HG03432 (cell line): ENCODE results near the gene SLC41A3.
"Not testable (repeated sequence)": the region's sequence is repeated elsewhere in the genome, so short reads cannot be mapped to it uniquely, and the experiment has no call there.

Experiments used
- ATAC-seq: cut with Tn5 transposase; IDR thresholded peaks from one replicate; pipeline ENCODE4 v1.9.1; 2021; ENCODE audit warnings: mild to moderate bottlenecking, moderate library complexity; ENCODE audit not compliant: unreplicated experiment

SLC41A3 gene

DNA sequence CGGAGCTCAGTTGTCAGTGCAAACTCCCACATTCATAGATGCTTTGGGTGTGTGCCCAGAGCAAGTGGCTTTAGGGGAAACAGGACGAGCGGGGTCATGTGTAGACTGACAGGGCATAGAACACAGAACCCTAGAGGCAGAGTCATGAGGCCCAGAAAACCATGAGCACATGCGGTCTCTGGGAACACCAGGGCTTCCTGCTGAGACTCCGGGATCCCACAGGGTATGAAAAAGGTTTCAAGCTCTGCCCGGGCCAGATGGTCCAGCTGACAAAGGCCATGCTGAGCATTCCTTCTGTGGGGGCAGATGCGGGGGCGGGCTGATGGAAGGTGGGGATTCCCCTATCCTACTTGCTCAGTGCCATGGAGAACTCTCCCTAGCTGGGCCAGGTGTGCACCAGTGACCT, 70.2 kb downstream of the SLC41A3 start:
- no peak for ATAC-seq

- ATAC-seq: no peak
These were observed 74.7 kb downstream of the SLC41A3 start for GRCh38 chr3:126009181-126009580.

DNA sequence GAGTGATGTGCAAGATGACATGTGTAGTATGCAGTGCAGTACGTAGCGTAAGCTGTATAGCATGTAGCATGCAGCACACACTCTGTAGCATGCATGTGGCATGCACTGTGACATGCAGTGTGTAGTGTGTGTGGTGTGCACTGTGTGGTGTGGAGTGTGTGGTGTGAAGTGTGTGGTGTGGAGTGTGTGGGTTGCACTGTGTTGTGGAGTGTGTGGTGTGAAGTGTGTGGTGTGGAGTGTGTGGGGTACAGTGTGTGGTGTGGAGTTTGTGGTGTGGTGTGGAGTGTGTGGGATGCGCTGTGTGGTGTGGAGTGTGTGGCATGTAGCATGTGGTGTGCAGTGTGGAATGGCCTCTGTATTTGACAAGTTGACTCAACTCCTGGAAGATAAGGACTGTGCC, 75.7 kb downstream of the SLC41A3 start:
- ATAC-seq: no peak

DNA sequence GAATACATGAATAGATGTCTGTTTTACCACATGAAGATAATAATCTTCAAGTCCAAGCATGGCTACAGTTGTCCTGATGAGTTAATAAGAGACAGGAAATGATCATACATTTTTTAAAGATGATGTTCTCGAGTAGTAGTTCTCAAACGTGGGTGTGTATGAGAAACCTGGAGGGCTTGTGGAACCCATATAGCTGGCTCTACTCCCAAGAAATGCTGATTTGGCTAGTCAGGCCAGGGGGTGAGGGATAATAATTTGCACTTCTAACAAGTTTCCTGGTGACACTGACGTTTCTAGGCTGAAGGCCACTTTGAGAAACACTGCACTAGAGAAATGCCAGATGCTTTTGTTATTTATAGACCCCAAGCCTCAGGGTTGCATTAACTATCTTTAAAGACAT, 78.0 kb downstream of the SLC41A3 start:
- ATAC-seq: no peak

DNA sequence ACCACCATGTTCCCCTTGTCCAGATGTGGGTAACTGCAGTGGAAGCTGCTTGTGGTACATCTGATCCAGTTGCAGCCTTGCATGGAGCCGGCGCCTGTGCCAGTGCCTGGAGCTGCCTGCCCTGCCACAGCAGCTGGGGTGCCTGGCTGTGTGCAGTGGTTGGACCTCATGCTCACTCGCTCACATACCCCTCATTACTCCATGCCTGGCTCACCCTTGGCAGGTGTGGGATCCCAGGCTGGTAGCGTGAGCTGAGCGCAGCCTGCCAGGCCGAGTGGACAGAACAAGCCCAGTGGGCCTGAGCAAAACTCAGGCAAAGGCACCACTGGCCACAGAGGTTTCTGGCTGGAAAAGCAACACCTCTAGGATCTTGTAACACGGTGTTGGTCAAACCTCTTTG, 79.2 kb downstream of the SLC41A3 start:
- no peak for ATAC-seq

DNA sequence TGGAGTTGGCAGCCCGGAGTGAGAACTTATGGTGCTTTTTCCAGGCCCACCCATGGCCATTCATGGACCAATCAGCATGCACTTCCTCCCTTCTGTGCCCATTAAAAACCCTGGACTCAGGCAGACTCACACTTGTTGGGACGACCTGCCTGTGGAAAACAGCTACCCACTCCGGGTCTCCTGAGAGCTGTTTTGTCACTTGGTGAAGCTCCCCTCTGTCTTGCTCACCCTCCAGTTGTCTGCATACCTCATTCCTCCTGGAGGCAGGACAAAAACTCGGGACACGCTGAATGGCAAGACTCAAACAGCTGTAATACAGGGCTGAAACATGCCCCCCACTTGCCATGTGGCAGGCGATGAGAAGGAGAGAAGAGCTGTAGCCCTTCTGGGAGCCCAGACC, 79.7 kb downstream of the SLC41A3 start:
- no peak for ATAC-seq

GRCh38 chr3:126003447-126004190, 80.3 kb downstream of the SLC41A3 start:
- no peak for ATAC-seq

GRCh38 chr3:126002189-126002588, 81.7 kb downstream of the SLC41A3 start:
- no peak for ATAC-seq

DNA sequence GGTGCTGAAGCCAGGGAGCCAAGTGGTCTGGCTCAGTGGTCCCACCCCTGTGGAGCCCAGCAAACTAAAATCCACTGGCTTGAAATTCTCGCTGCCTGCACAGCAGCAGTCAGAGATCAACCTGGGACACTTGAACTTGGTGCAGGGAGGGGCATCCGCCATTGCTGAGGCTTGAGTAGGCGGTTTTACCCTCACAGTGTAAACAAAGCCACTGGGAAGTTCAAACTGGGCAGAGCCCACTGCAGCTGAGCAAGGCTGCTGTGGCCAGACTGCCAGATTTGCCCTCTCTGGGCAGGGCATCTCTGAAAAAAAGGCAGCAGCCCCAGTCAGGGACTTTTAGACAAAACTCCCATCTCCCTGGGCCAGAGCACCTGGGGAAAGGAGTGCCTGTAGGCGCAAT, 87.2 kb downstream of the SLC41A3 start:
- not testable (repeated sequence) for ATAC-seq

GRCh38 chr3:125990253-125990970, 93.5 kb downstream of the SLC41A3 start:
- ATAC-seq: peak; percentile 73

GRCh38 chr3:125984951-125985350, 99.0 kb downstream of the SLC41A3 start:
- ATAC-seq: not testable (repeated sequence)

GRCh38 chr3:125977104-125977503, 106.8 kb downstream of the SLC41A3 start:
- ATAC-seq: not testable (repeated sequence)

DNA sequence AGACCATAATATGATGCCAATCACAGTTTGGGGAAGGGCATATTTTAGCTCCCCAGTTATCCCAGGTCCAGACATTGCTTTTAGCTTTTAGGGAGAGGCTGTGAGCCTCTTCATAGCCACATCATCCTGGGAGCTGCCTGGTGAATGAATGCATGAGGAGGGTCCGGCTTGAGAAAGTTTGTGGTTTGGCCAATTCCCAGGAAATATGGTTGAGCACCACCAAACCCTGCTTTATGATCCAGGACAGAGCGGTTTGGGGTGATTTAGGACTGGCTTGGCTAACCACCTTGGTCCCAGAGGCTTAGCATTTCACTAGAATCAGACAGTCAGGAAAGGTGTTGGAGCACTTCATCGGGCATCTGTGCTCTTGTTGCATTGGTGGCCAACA, 107.9 kb downstream of the SLC41A3 start:
- ATAC-seq: not testable (repeated sequence)

- not testable (repeated sequence) for ATAC-seq
These were observed 108.5 kb downstream of the SLC41A3 start for GRCh38 chr3:125975245-125976002.

DNA sequence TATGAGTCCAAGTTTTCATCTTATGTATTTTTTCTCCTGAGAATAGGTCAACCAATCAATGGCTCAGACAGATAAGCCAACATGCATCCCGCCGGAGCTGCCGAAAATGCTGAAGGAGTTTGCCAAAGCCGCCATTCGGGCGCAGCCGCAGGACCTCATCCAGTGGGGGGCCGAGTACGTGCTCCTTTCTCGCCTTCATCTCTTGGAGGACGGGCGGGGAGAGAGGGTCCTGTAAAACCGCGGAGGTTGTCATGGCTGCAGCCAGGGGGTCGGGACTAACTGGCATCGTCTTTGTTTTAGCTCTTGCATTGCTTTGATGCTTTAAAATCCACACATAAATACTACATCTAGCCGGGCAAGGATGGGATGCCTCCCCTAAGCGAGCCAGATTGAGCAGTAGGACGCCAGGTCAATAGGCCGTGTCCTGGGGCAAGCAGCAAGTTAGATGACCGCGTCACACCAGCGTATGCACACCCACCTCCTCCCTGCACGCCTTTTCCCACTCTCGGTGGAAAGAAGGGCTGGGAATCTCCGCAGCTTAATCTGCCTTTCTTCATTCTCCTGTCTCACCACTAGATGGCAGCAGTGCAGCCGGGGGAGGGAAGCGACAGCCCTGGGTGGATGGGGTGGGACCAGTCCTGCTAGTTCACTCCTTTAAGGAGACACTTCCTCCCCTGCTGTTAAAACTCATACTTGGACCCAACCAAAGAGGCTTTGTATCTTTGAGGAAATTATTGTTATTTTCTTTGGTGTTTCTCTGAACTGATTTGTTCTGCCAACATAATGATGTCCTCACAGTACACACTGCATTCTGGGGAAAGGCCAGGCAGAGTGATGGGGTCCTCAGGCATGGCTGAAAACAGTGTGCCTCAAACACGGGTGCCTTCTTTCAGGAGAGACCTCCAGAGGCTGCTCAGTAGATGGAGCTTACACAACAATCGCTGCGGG, 111.7 kb downstream of the SLC41A3 start:
- peak; percentile 49 for ATAC-seq

- ATAC-seq: not testable (repeated sequence)
These were observed 115.0 kb downstream of the SLC41A3 start, which contains the start of gene ROPN1B for GRCh38 chr3:125968701-125969592. Gene ROPN1B, plus strand, starts transcription at chr3:125969178. Its CDS starts 2,877 bp downstream, at chr3:125972055.

- ATAC-seq: not testable (repeated sequence)
These were observed 115.8 kb downstream of the SLC41A3 start for GRCh38 chr3:125968121-125968520.

DNA sequence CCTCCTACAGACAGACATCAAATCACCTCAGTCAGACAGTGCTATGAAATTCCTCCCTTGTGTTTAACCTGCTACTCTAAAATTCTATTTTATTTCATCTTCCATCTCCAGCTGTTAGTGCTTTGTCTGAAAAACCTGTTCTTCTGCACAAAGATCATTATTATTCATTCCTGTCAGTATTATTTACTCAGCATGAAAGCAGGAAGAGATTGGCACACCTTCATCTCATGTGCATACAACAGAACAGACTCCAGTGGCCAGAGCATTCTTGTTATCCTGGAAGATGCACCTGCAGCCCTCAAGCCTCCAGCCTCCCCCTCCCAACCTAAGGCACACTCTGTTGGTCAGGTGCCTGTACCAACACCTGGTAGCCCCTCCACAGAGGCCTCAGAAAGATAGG, 116.8 kb downstream of the SLC41A3 start:
- ATAC-seq: no peak

GRCh38 chr3:125965505-125965904, 118.4 kb downstream of the SLC41A3 start:
- ATAC-seq: no peak
